KOPT-K1 (cell line): Measurements from ENCODE around the gene OR5D14.

Experiments
- H3K27ac ChIP-seq: fragments of 200-600 bp; sonication (generic); 2 replicates; pipeline ENCODE4 v1.5.1; 2016; ENCODE audit warnings: antibody characterized with exemption, mild to moderate bottlenecking, low read depth, low read length; ENCODE audit not compliant: poor library complexity, severe bottlenecking
- H3K36me3 ChIP-seq: fragments of 200-600 bp; sonication (generic); 2 replicates; pipeline ENCODE4 v1.5.1; 2017; ENCODE audit warnings: antibody characterized with exemption, mild to moderate bottlenecking, low read length, moderate library complexity; ENCODE audit not compliant: insufficient read depth
- H3K9me3 ChIP-seq: fragments of 200-600 bp; sonication (generic); 2 replicates; pipeline ENCODE4 v1.5.1; 2017; ENCODE audit warnings: antibody characterized with exemption, low read length, mild to moderate bottlenecking; ENCODE audit not compliant: insufficient read depth, poor library complexity, severe bottlenecking

OR5D14 gene

GRCh38 chr11:55795256-55795655, at the start of gene OR5D14:
Gene OR5D14, plus strand, starts transcription at chr11:55795556. Its CDS starts 0 bp downstream, at chr11:55795556.
- Histone ChIP-seq H3K27ac (no peak within 1 kb of the TSS), H3K36me3 (no peaks in the 10 kb centered on the region), H3K9me3 (no peaks in the 10 kb centered on the region)

- H3K27ac ChIP-seq, result no peak within 1 kb of the TSS
- no peaks in the 10 kb centered on the region for H3K36me3 ChIP-seq
- H3K9me3 ChIP-seq, result no peaks in the 10 kb centered on the region
These were observed 22.2 kb upstream of the OR5D14 start, which contains the start of gene OR5D13 for GRCh38 chr11:55773138-55773537. Gene OR5D13, plus strand, starts transcription at chr11:55773438. Its CDS starts 0 bp downstream, at chr11:55773438.

GRCh38 chr11:55791606-55792005, 3.8 kb upstream of the OR5D14 start:
- H3K36me3 ChIP-seq, result no peaks in the 10 kb centered on the region
- H3K27ac ChIP-seq, result no peak overlapping the region
- H3K9me3 ChIP-seq, result no peaks in the 10 kb centered on the region

- Histone ChIP-seq H3K9me3 (no peaks in the 10 kb centered on the region), H3K36me3 (no peaks in the 10 kb centered on the region), H3K27ac (no peak overlapping the region)
These were observed 2.0 kb upstream of the OR5D14 start for GRCh38 chr11:55793321-55793720.

- no peaks in the 10 kb centered on the region for H3K36me3 ChIP-seq
- no peak overlapping the region for H3K27ac ChIP-seq
- H3K9me3 ChIP-seq, result peaks cover 10% of the 10 kb centered on the region
These were observed 10.9 kb downstream of the OR5D14 start for GRCh38 chr11:55806248-55806647.

GRCh38 chr11:55811067-55811466, 15.7 kb downstream of the OR5D14 start, which contains the start of gene OR5L1:
Gene OR5L1, plus strand, starts transcription at chr11:55811367. Its CDS starts 100 bp downstream, at chr11:55811467.
- Histone ChIP-seq H3K27ac (no peak within 1 kb of the TSS), H3K36me3 (no peaks in the 10 kb centered on the region), H3K9me3 (peaks cover 4% of the 10 kb centered on the region)

- H3K27ac ChIP-seq, result no peak within 1 kb of the TSS
- no peaks in the 10 kb centered on the region for H3K9me3 ChIP-seq
- H3K36me3 ChIP-seq, result no peaks in the 10 kb centered on the region
These were observed 24.0 kb downstream of the OR5D14 start, which contains the start of gene OR5D18 for GRCh38 chr11:55819330-55819729. Gene OR5D18, plus strand, starts transcription at chr11:55819630. Its CDS starts 0 bp downstream, at chr11:55819630.

- no peak within 1 kb of the TSS for H3K27ac ChIP-seq
- no peaks in the 10 kb centered on the region for H3K36me3 ChIP-seq
- H3K9me3 ChIP-seq, result no peaks in the 10 kb centered on the region
These were observed 31.6 kb downstream of the OR5D14 start, which contains the start of gene OR5L2 for GRCh38 chr11:55826919-55827318. Gene OR5L2, plus strand, starts transcription at chr11:55827219. Its CDS starts 0 bp downstream, at chr11:55827219.

GRCh38 chr11:55838452-55838851, 43.1 kb downstream of the OR5D14 start, which contains the start of gene OR5D16:
Gene OR5D16, plus strand, starts transcription at chr11:55838752. Its CDS starts 0 bp downstream, at chr11:55838752.
- Histone ChIP-seq H3K9me3 (no peaks in the 10 kb centered on the region), H3K36me3 (no peaks in the 10 kb centered on the region), H3K27ac (no peak within 1 kb of the TSS)
